Liver (tissue), 9 donors: ENCODE data around the gene PDK1. TPM values are rescaled to one million over a fixed set of nuclear protein-coding genes. Genes with fewer than 3 reads are reported as not detected.

ENCODE experiments used
- DNase-seq: peaks from one replicate; pipeline ENCODE4 v3.0.0-alpha.2; 2017; ENCODE audit warnings: low spot score
- H3K27ac ChIP-seq, 2 donors: one replicate each; pipeline ENCODE4 v1.7.0; 2013; ENCODE audit warnings: inconsistent platforms in 2 of 2, low read length in 2 of 2, control low read depth in 1 of 2, low read depth in 1 of 2, mild to moderate bottlenecking in 1 of 2
- H3K27me3 ChIP-seq, 4 donors: one replicate each; pipeline versions ENCODE4 v1.6.1 to v1.7.0; 2013; ENCODE audit warnings: low read length in 3 of 4, inconsistent platforms in 1 of 4, mild to moderate bottlenecking in 1 of 4, moderate library complexity in 1 of 4; ENCODE audit not compliant: control insufficient read depth in 4 of 4, insufficient read depth in 4 of 4
- H3K36me3 ChIP-seq, 4 donors: one replicate each; pipeline versions ENCODE4 v1.6.1 to v1.7.0; 2013; ENCODE audit warnings: low read length in 3 of 4, mild to moderate bottlenecking in 3 of 4, low read depth in 1 of 4, moderate library complexity in 1 of 4; ENCODE audit not compliant: control insufficient read depth in 4 of 4, insufficient read depth in 3 of 4
- H3K4me1 ChIP-seq, 4 donors: one replicate each; pipeline versions ENCODE4 v1.6.1 to v1.7.0; 2013; ENCODE audit warnings: low read length in 3 of 4, mild to moderate bottlenecking in 3 of 4, moderate library complexity in 1 of 4; ENCODE audit not compliant: control insufficient read depth in 4 of 4, insufficient read depth in 4 of 4
- H3K4me3 ChIP-seq, 3 donors: one replicate each; pipeline versions ENCODE4 v1.6.1 to v1.7.0; 2013; ENCODE audit warnings: low read length in 3 of 3, control low read depth in 1 of 3, low read depth in 1 of 3, mild to moderate bottlenecking in 1 of 3
- H3K9ac ChIP-seq, 2 donors: one replicate each; pipeline ENCODE4 v1.7.0; 2013; ENCODE audit warnings: low read length in 2 of 2, mild to moderate bottlenecking in 2 of 2, moderate library complexity in 2 of 2, control low read depth in 1 of 2, low read depth in 1 of 2
- H3K9me3 ChIP-seq, 4 donors: one replicate each; pipeline versions ENCODE4 v1.6.1 to v1.7.0; 2013; ENCODE audit warnings: low read length in 3 of 4; ENCODE audit not compliant: control insufficient read depth in 4 of 4
- EGR1 ChIP-seq, 2 donors: IDR thresholded peaks; 2 replicates each; pipeline ENCODE4 v1.6.1; 2016 to 2018; ENCODE audit warnings: antibody characterized with exemption in 2 of 2, low read depth in 2 of 2
- FOXA2 ChIP-seq: IDR thresholded peaks from 2 replicates; pipeline ENCODE4 v1.6.1; 2016; ENCODE audit warnings: antibody characterized with exemption
- GABPA ChIP-seq, 2 donors: IDR thresholded peaks in 1 of 2; conservative IDR thresholded peaks in 1 of 2; 2 replicates each; pipeline ENCODE4 v1.6.1; 2016; ENCODE audit warnings: antibody characterized with exemption in 2 of 2, mild to moderate bottlenecking in 1 of 2, moderate library complexity in 1 of 2
- HNF4A ChIP-seq, 2 donors: conservative IDR thresholded peaks; 2 replicates each; pipeline ENCODE4 v1.6.1; 2016; ENCODE audit warnings: antibody characterized with exemption in 2 of 2, mild to moderate bottlenecking in 2 of 2
- HNF4G ChIP-seq: IDR thresholded peaks from 2 replicates; pipeline ENCODE4 v1.6.1; 2016; ENCODE audit warnings: antibody characterized with exemption
- MAX ChIP-seq: IDR thresholded peaks from 2 replicates; pipeline ENCODE4 v1.6.1; 2016; ENCODE audit warnings: antibody characterized with exemption
- NR2F2 ChIP-seq: IDR thresholded peaks from 2 replicates; pipeline ENCODE4 v1.6.1; 2016; ENCODE audit warnings: antibody characterized with exemption
- RAD21 ChIP-seq, 2 donors: IDR thresholded peaks; 2 replicates each; pipeline ENCODE4 v1.6.1; 2016; ENCODE audit warnings: antibody characterized with exemption in 2 of 2, mild to moderate bottlenecking in 2 of 2
- RXRA ChIP-seq, 2 donors: IDR thresholded peaks; 2 replicates each; pipeline ENCODE4 v1.6.1; 2017 to 2018; ENCODE audit warnings: antibody characterized with exemption in 2 of 2, mild to moderate bottlenecking in 1 of 2
- ZBTB33 ChIP-seq: IDR thresholded peaks from 2 replicates; pipeline ENCODE4 v1.6.1; 2016; ENCODE audit warnings: antibody characterized with exemption
- WGBS: extraction: QIAGEN DNeasy Blood & Tissue Kit; methylation state at CpG from one replicate; pipeline ENCODE4 v1.1.7; 2013; 5-methylcytosine and 5-hydroxymethylcytosine counted together
- polyA plus RNA-seq, 2 donors: library from polyadenylated mRNA; stranded (reverse) in 1 of 2; unstranded in 1 of 2; fragments of 200-250 nt in 1 of 2; fragments of >200 nt in 1 of 2; fragmentation: Nextera tagmentation in 1 of 2; extraction: Ambion mirVana in 1 of 2; gene quantifications; one replicate each; pipeline versions ENCODE4 v1.2.1 to v1.2.3, GENCODE V29; 2013 to 2015
- total RNA-seq, 2 donors: library from RNA; depleted of rRNA; stranded (reverse); fragments of >200 nt; gene quantifications; one replicate each; pipeline ENCODE4 v1.2.3, GENCODE V29; 2014
- donor health status: healthy.
- donor health status: healthy.
- donor health status: healthy.
- donor health status: healthy.
- donor health status: healthy.

The PDK1 gene
- total and polyA plus RNA-seq, 4 donors = 4.7 to 10.9 (median 7.8) TPM

- no peak for TF ChIP-seq ZBTB33
These were observed 19.1 kb downstream of the PDK1 start (continued) for GRCh38 chr2:172574965-172575364.

GRCh38 chr2:172578054-172578453, 22.2 kb downstream of the PDK1 start:
- WGBS = 96% methylated on average over 1 of the region's 1 CpG
- H3K27ac ChIP-seq = no peak overlapping the region
- no peak for DNase-seq
- H3K27me3 ChIP-seq = no peaks in the 10 kb centered on the region
- no peaks in the 10 kb centered on the region for H3K4me1 ChIP-seq
- peaks cover 0 to 15% (median 3%) of the 10 kb centered on the region in 4 donors for H3K9me3 ChIP-seq
- peaks cover 2 to 13% (median 4%) of the 10 kb centered on the region in 4 donors for H3K36me3 ChIP-seq
- TF ChIP-seq HNF4G = no peak
- TF ChIP-seq RAD21 (IDR thresholded peaks at IDR 0.05) = no peak
- TF ChIP-seq RXRA (IDR thresholded peaks at IDR 0.05) = no peak
- no peak for TF ChIP-seq ZBTB33
- no peak for TF ChIP-seq GABPA (IDR thresholded peaks at IDR 0.05 in 1 of 2, conservative IDR thresholded peaks at IDR 0.05 in 1 of 2)
- TF ChIP-seq NR2F2 = no peak
- TF ChIP-seq FOXA2 = no peak
- H3K9ac ChIP-seq = no peak overlapping the region
- H3K4me3 ChIP-seq = no peak overlapping the region

- WGBS = 89% methylated on average over 2 of the region's 2 CpGs
- no peak for DNase-seq
- H3K9me3 ChIP-seq = peaks cover 0 to 15% (median 3%) of the 10 kb centered on the region in 4 donors
- TF ChIP-seq MAX (no peak), EGR1 (IDR thresholded peaks at IDR 0.05; ENCODE audit: low read depth in 2 of 2) (no peak), ZBTB33 (no peak), FOXA2 (no peak), HNF4A (conservative IDR thresholded peaks at IDR 0.05) (peak; percentile 3 to 35)
- no peaks in the 10 kb centered on the region for H3K27me3 ChIP-seq
- H3K4me1 ChIP-seq = no peaks in the 10 kb centered on the region
- no peak overlapping the region for H3K9ac ChIP-seq
- no peak overlapping the region for H3K4me3 ChIP-seq
- H3K27ac ChIP-seq = no peak overlapping the region
- H3K36me3 ChIP-seq = peaks cover 2 to 10% (median 4%) of the 10 kb centered on the region in 4 donors
These were observed 23.1 kb downstream of the PDK1 start for GRCh38 chr2:172578860-172579512.
